K562 (cell line): ENCODE measurements around the gene RPL22L1. TPM values are rescaled to one million over a fixed set of nuclear protein-coding genes. Genes with fewer than 3 reads are reported as not detected.
"Not testable (repeated sequence)": the region's sequence is repeated elsewhere in the genome, so short reads cannot be mapped to it uniquely, and the experiment has no call there.

Source experiments
- ATAC-seq: fragments of 200-7000 bp; cut with Tn5 transposase; 3 replicates; pipeline ENCODE4 v1.9.1; 2020; ENCODE audit warnings: moderate library complexity
- BruUV-seq: library from RNA; stranded (reverse); fragments of 400-500 nt; replicated peaks from 2 replicates; lab custom pipeline; 2021; lab: Mats Ljungman, UMichigan
- CTCF ChIA-PET: fragments of 300-600 bp; formaldehyde crosslinking; extraction: SDS; loops from one replicate; lab custom pipeline; 2021; ENCODE audit warnings: low intra/inter-chr PET ratio; lab: Yijun Ruan, JAX
- POLR2A ChIA-PET: fragments of 300-600, 350-650 bp; sonication (Branson Sonifier 250); formaldehyde crosslinking; extraction: SDS; loops from one replicate; lab custom pipeline; 2021; ENCODE audit warnings: antibody characterized with exemption, inconsistent platforms; lab: Yijun Ruan, JAX
- DNase-seq, 4 experiments: peaks; one replicate each; pipeline versions ENCODE4 v3.0.0 to v3.0.0-alpha.2; 2011 to 2018; ENCODE audit warnings: low spot score in 3 of 4, mixed read lengths in 3 of 4; ENCODE audit errors: extremely low read depth in 1 of 4
- FAIRE-seq: peaks from 2 replicates; lab custom pipeline; 2011; peaks lifted over from hg19 to GRCh38; lab: Jason Lieb, UNC
- H2AFZ ChIP-seq: 2 replicates; pipeline ENCODE4 v1.6.0; 2011; ENCODE audit warnings: low read depth, low read length, control low read depth, inconsistent platforms
- H3K27ac ChIP-seq: fragments of 200-600 bp; 3 replicates; pipeline ENCODE4 v1.8.0; 2011; ENCODE audit warnings: low read depth, mild to moderate bottlenecking, control low read depth, inconsistent platforms, low read length, moderate library complexity, mixed read lengths; ENCODE audit errors: extremely low read depth
- H3K27me3 ChIP-seq, 2 experiments: fragments of 300-600 bp in 1 of 2; 2 replicates in 1 of 2; 3 replicates in 1 of 2; pipeline versions ENCODE4 v1.6.0 to v1.8.0; 2011; ENCODE audit warnings: inconsistent platforms in 2 of 2, low read length in 2 of 2, mild to moderate bottlenecking in 1 of 2, mixed read lengths in 1 of 2, moderate library complexity in 1 of 2; ENCODE audit not compliant: control insufficient read depth in 2 of 2, insufficient read depth in 2 of 2
- H3K36me3 ChIP-seq: fragments of 300-600 bp; 3 replicates; pipeline ENCODE4 v1.8.0; 2011; ENCODE audit warnings: mild to moderate bottlenecking, low read length, inconsistent platforms; ENCODE audit not compliant: control insufficient read depth, insufficient read depth
- H3K4me1 ChIP-seq, 2 experiments: fragments of 200-600 bp in 1 of 2; replicated peaks in 1 of 2; 2 replicates in 1 of 2; 3 replicates in 1 of 2; pipeline versions ENCODE4 v1.5.1 to v1.8.0; 2011; ENCODE audit warnings: inconsistent platforms in 2 of 2, low read length in 2 of 2, mild to moderate bottlenecking in 1 of 2, mixed read lengths in 1 of 2, moderate library complexity in 1 of 2; ENCODE audit not compliant: control insufficient read depth in 2 of 2, insufficient read depth in 2 of 2
- H3K4me2 ChIP-seq: 2 replicates; pipeline ENCODE4 v1.6.1; 2011; ENCODE audit warnings: low read length, control low read depth, inconsistent platforms, mixed read lengths; ENCODE audit not compliant: insufficient read depth
- H3K4me3 ChIP-seq: fragments of 200-600 bp; sonication (generic), shearing (Covaris generic); 2 replicates; pipeline ENCODE4 v1.5.1; 2016; ENCODE audit warnings: control low read depth, inconsistent platforms
- H3K79me2 ChIP-seq: fragments of 200-600 bp; 3 replicates; pipeline ENCODE4 v1.8.0; 2011; ENCODE audit warnings: low read length, inconsistent platforms; ENCODE audit not compliant: control insufficient read depth, insufficient read depth
- H3K9ac ChIP-seq, 2 experiments: 2 replicates each; pipeline versions ENCODE4 v1.6.0 to v1.6.1; 2011; ENCODE audit warnings: low read depth in 2 of 2, low read length in 2 of 2, control low read depth in 1 of 2, inconsistent platforms in 1 of 2, mild to moderate bottlenecking in 1 of 2, mixed read lengths in 1 of 2; ENCODE audit not compliant: insufficient read depth in 1 of 2
- H3K9me1 ChIP-seq: one replicate; pipeline ENCODE4 v1.6.0; 2011; ENCODE audit warnings: inconsistent platforms, mild to moderate bottlenecking, low read length, moderate library complexity; ENCODE audit not compliant: control insufficient read depth, insufficient read depth
- H3K9me3 ChIP-seq: replicated peaks from 2 replicates; pipeline ENCODE4 v1.5.1; 2011; ENCODE audit warnings: low read depth, low read length, inconsistent platforms; ENCODE audit not compliant: control insufficient read depth, insufficient read depth
- H4K20me1 ChIP-seq: replicated peaks from 2 replicates; pipeline ENCODE4 v1.6.1; 2011; ENCODE audit warnings: low read length, inconsistent platforms, mixed read lengths; ENCODE audit not compliant: control insufficient read depth, insufficient read depth
- CREM ChIP-seq: IDR thresholded peaks from 2 replicates; pipeline ENCODE4 v1.6.1; 2014; ENCODE audit warnings: antibody characterized with exemption, low read depth
- E2F3 ChIP-seq: fragments of 250-450 bp; sonication (Bioruptor Pico); IDR thresholded peaks from 2 replicates; pipeline ENCODE4 v1.4.0; 2020; ENCODE audit warnings: mild to moderate bottlenecking
- EHMT2 ChIP-seq: fragments of 450-650 bp; IDR thresholded peaks from 2 replicates; pipeline ENCODE4 v1.6.1; 2018; ENCODE audit warnings: antibody characterized with exemption
- FOXK2 ChIP-seq, 2 experiments: fragments of 450-650 bp; IDR thresholded peaks in 1 of 2; conservative IDR thresholded peaks in 1 of 2; 2 replicates each; pipeline ENCODE4 v1.6.1; 2016; ENCODE audit warnings: low read depth in 2 of 2, mild to moderate bottlenecking in 1 of 2
- HDAC1 ChIP-seq, 2 experiments: fragments of 450-650 bp; IDR thresholded peaks; 2 replicates each; pipeline ENCODE4 v1.6.1; 2016 to 2017; ENCODE audit warnings: inconsistent platforms in 1 of 2, mild to moderate bottlenecking in 1 of 2, moderate library complexity in 1 of 2
- HNRNPLL ChIP-seq: fragments of 200-400 bp; formaldehyde crosslinking; IDR thresholded peaks from 2 replicates; pipeline ENCODE4 v1.6.1; 2017; ENCODE audit warnings: low read length, low read depth, mild to moderate bottlenecking; ENCODE audit not compliant: poor library complexity, severe bottlenecking
- L3MBTL2 ChIP-seq: fragments of 450-650 bp; IDR thresholded peaks from 2 replicates; pipeline ENCODE4 v1.6.1; 2016; ENCODE audit warnings: mild to moderate bottlenecking, moderate library complexity
- MTA3 ChIP-seq: fragments of 450-650 bp; formaldehyde crosslinking; IDR thresholded peaks from 2 replicates; pipeline ENCODE4 v1.6.1; 2017; ENCODE audit warnings: mild to moderate bottlenecking, borderline replicate concordance
- NRF1 ChIP-seq, 2 experiments: fragments of 450-650 bp; IDR thresholded peaks in 1 of 2; conservative IDR thresholded peaks in 1 of 2; 2 replicates each; pipeline ENCODE4 v1.6.1; 2014; ENCODE audit warnings: mild to moderate bottlenecking in 2 of 2
- POLR2H ChIP-seq: IDR thresholded peaks from 2 replicates; pipeline ENCODE4 v1.6.1; 2016; ENCODE audit warnings: missing genetic modification characterization, low read depth, mild to moderate bottlenecking, control low read depth, missing compliant biosample characterization, moderate library complexity
- RAD51 ChIP-seq: fragments of 450-650 bp; IDR thresholded peaks from 2 replicates; pipeline ENCODE4 v1.7.1; 2016; ENCODE audit warnings: low read depth, mild to moderate bottlenecking, borderline replicate concordance
- SMARCA4 ChIP-seq: fragments of 450-650 bp; IDR thresholded peaks from 2 replicates; pipeline ENCODE4 v1.6.1; 2016
- SMARCE1 ChIP-seq: fragments of 450-650 bp; IDR thresholded peaks from 2 replicates; pipeline ENCODE4 v1.7.1; 2016; ENCODE audit warnings: mild to moderate bottlenecking
- SOX6 ChIP-seq: fragments of 450-650 bp; IDR thresholded peaks from 2 replicates; pipeline ENCODE4 v1.6.1; 2014; ENCODE audit warnings: mild to moderate bottlenecking
- TAF1 ChIP-seq: IDR thresholded peaks from 2 replicates; pipeline ENCODE4 v1.6.1; 2011; ENCODE audit warnings: mild to moderate bottlenecking, low read length, moderate library complexity; ENCODE audit not compliant: insufficient read depth, control insufficient read depth, severe bottlenecking; ENCODE audit errors: extremely low read depth
- ZNF184 ChIP-seq: sonication (generic); formaldehyde crosslinking; IDR thresholded peaks from 2 replicates; pipeline ENCODE4 v1.5.0; 2020; ENCODE audit warnings: missing genetic modification reagents
- WGBS: fragments of 100-300 bp; shearing (Covaris generic); methylation state at CpG from one replicate; pipeline ENCODE4 v1.1.6; 2016; ENCODE audit warnings: low coverage, mixed read lengths; ENCODE audit not compliant: insufficient coverage; ENCODE audit errors: missing lambda C conversion rate; 5-methylcytosine and 5-hydroxymethylcytosine counted together
- in situ Hi-C: fragments of 300-500 bp; cut with MboI; formaldehyde crosslinking; loops from 4 replicates; pipeline ENCODE4 v1.15.0; 2018; ENCODE audit warnings: inconsistent platforms, mixed read lengths
- intact Hi-C: fragments of 100-400 bp; cut with micrococcal nuclease; formaldehyde crosslinking; loops from 2 replicates; pipeline ENCODE4 v1.14.2; 2022
- polyA plus RNA-seq, 8 experiments: library from polyadenylated mRNA; depleted of rRNA in 4 of 8; stranded (reverse) in 5 of 8; unstranded in 3 of 8; fragments of >200 nt; fragmentation: Nextera tagmentation in 2 of 8; fragmentation: Illumina TruSeq in 1 of 8; extraction: Ambion mirVana in 2 of 8; extraction: Trizol in 1 of 8; gene quantifications; 2 replicates each; pipeline versions ENCODE4 v1.2.1 to v1.2.3, GENCODE V29; 2011 to 2014; ENCODE audit warnings: inconsistent platforms in 1 of 8, missing spikeins in 1 of 8
- total RNA-seq, 7 experiments: library from RNA; depleted of rRNA in 6 of 7; stranded (reverse); fragments of >200 nt in 6 of 7; fragmentation: Illumina TruSeq in 2 of 7; extraction: Trizol in 2 of 7; gene quantifications; 2 replicates each; pipeline versions ENCODE4 v1.2.1 to v1.2.3, GENCODE V29; 2011 to 2021; ENCODE audit warnings: low replicate concordance in 1 of 7
- TF ChIP-seq, protein P1 (sequence below): fragments of 450-650 bp; conservative IDR thresholded peaks from 2 replicates; pipeline ENCODE4 v1.6.1; 2016; ENCODE audit warnings: missing genetic modification characterization, low read depth, mild to moderate bottlenecking, missing compliant biosample characterization, moderate library complexity
- TF ChIP-seq, protein P2 (sequence below), 2 experiments: fragments of 450-650 bp; conservative IDR thresholded peaks; 2 replicates each; pipeline ENCODE4 v1.6.1; 2017; ENCODE audit warnings: mild to moderate bottlenecking in 2 of 2, moderate library complexity in 2 of 2

The RPL22L1 gene
- total and polyA plus RNA-seq, 9 of the 15 experiments (the other 6 are each of a cell fraction or from before 2014, with no cell fraction given): 53.9 to 198 (median 108) TPM

GRCh38 chr3:170889132-170889531 lies 19.1 kb upstream of the RPL22L1 start (continued):
- TF ChIP-seq HNRNPLL (no peak), ZNF184 (no peak), CREM (no peak)
- TF ChIP-seq, protein P1, sequence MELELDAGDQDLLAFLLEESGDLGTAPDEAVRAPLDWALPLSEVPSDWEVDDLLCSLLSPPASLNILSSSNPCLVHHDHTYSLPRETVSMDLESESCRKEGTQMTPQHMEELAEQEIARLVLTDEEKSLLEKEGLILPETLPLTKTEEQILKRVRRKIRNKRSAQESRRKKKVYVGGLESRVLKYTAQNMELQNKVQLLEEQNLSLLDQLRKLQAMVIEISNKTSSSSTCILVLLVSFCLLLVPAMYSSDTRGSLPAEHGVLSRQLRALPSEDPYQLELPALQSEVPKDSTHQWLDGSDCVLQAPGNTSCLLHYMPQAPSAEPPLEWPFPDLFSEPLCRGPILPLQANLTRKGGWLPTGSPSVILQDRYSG (tag): no peak

DNA sequence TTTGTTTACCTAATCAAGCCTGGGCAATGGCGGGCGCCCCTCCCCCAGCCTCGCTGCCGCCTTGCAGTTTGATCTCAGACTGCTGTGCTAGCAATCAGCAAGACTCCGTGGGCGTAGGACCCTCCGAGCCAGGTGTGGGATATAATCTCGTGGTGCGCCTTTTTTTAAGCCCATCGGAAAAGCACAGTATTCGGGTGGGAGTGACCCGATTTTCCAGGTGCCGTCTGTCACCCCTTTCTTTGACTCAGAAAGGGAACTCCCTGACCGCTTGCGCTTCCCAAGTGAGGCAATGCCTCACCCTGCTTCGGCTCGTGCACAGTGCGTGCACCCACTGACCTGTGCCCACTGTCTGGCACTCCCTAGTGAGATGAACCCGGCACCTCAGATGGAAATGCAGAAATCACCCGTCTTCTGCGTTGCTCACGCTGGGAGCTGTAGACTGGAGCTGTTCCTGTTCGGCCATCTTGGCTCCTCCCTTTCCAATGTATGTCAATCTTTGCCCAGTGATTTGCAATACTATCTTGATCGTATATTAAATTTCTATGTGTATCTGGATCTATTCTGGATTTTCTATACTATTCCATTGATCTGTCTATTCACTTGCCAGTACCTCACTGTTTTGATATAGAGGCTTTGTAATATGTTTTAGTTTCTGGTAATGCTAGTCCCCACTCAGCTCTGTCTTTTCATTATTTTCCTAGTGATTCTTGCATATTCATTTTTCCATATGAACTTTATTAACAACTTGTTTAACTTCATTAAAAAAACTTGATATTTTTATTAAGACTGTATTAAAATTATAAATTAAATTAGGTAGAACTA lies 14.3 kb upstream of the RPL22L1 start:
- intact Hi-C loops, in situ Hi-C loops, CTCF ChIA-PET, H4K20me1 ChIP-seq, H3K9me3 ChIP-seq, FAIRE-seq, H3K9me1 ChIP-seq, H3K36me3 ChIP-seq, H3K27me3 ChIP-seq, H3K4me1 ChIP-seq, H3K79me2 ChIP-seq: not testable (repeated sequence)
- WGBS: under 1% methylated on average over 11 of the region's 24 CpGs
- POLR2A ChIA-PET: interaction anchor here (0.7 to 3.5 kb wide), 5 partner anchors 12 to 55 kb away, joined by 3 to 17 read pairs (median 4); partner anchors contain the start of genes EIF5A2 and RPL22L1
- peak overlapping the region; percentile 38 for H3K4me3 ChIP-seq
- peak overlapping the region; percentile 5 to 68; a peak in 2 of 4 replicates for H3K9ac ChIP-seq
- ATAC-seq: peak; percentile 86
- TSS peak; percentile 64 for BruUV-seq
- H3K27ac ChIP-seq: peak overlapping the region; percentile 69; the same call in 2 of the 3 replicates
- H3K4me2 ChIP-seq: peak overlapping the region; percentile 72
- peak overlapping the region; percentile 90 for H2AFZ ChIP-seq
- peak in 1 of 4 experiments; percentile 46 for DNase-seq
- TF ChIP-seq L3MBTL2 (peak; percentile 58; the same call in 1 of the 2 replicates), SMARCE1 (peak; percentile 36; the same call in 1 of the 2 replicates), SOX6 (peak; percentile 37), POLR2H (tag) (peak; percentile 71), FOXK2 (conservative IDR thresholded peaks at IDR 0.05 in 1 of 2, IDR thresholded peaks at IDR 0.05 in 1 of 2; ENCODE audit: low read depth in 2 of 2) (peak; percentile 90 to 91), MTA3 (peak; percentile 75; the same call in 1 of the 2 replicates), E2F3 (CRISPR knock-in tag) (peak; percentile 64; the same call in 1 of the 2 replicates), RAD51 (peak; percentile 7; the same call in 1 of the 2 replicates), NRF1 (conservative IDR thresholded peaks at IDR 0.05 in 1 of 2, IDR thresholded peaks at IDR 0.05 in 1 of 2) (peak; percentile 47 to 57), HDAC1 (IDR thresholded peaks at IDR 0.05) (peak in 1 of 2 experiments; percentile 43; a peak in 1 of 4 replicates), EHMT2 (peak; percentile 42; the same call in 1 of the 2 replicates), SMARCA4 (0 out of 2 replicates have a peak, but pooled peaks have one; percentile 22), HNRNPLL (peak; percentile 31), TAF1 (peak; percentile 15)
- TF ChIP-seq, protein P2, sequence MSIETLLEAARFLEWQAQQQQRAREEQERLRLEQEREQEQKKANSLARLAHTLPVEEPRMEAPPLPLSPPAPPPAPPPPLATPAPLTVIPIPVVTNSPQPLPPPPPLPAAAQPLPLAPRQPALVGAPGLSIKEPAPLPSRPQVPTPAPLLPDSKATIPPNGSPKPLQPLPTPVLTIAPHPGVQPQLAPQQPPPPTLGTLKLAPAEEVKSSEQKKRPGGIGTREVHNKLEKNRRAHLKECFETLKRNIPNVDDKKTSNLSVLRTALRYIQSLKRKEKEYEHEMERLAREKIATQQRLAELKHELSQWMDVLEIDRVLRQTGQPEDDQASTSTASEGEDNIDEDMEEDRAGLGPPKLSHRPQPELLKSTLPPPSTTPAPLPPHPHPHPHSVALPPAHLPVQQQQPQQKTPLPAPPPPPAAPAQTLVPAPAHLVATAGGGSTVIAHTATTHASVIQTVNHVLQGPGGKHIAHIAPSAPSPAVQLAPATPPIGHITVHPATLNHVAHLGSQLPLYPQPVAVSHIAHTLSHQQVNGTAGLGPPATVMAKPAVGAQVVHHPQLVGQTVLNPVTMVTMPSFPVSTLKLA (conservative IDR thresholded peaks at IDR 0.05): peak; percentile 54 to 79; a peak in 3 of 4 replicates
